Kidney (tissue), 22 donors: ENCODE data around the gene ERCC4. TPM values are rescaled to one million over a fixed set of nuclear protein-coding genes. Genes with fewer than 3 reads are reported as not detected.
A peak's percentile ranks its signal among the peaks of the same experiment; 100 is the strongest.

Experiments
- DNase-seq, 5 donors: peaks; one replicate each; pipeline ENCODE4 v3.0.0-alpha.2; 2013 to 2020
- FAIRE-seq: peaks from 2 replicates; lab custom pipeline; 2012; peaks lifted over from hg19 to GRCh38; lab: Jason Lieb, UNC
- H3K27ac ChIP-seq, 2 donors: one replicate each; pipeline ENCODE4 v1.7.0; 2013; ENCODE audit warnings: low read depth in 2 of 2, low read length in 2 of 2, inconsistent platforms in 1 of 2
- H3K27me3 ChIP-seq: one replicate; pipeline ENCODE4 v1.7.1; 2013; ENCODE audit warnings: low read length, inconsistent platforms; ENCODE audit not compliant: control insufficient read depth, insufficient read depth
- H3K36me3 ChIP-seq, 3 donors: one replicate each; pipeline versions ENCODE4 v1.7.0 to v1.7.1; 2013; ENCODE audit warnings: low read length in 3 of 3, control low read depth in 1 of 3, inconsistent platforms in 1 of 3; ENCODE audit not compliant: insufficient read depth in 3 of 3, control insufficient read depth in 2 of 3
- H3K4me1 ChIP-seq, 3 donors: one replicate each; pipeline versions ENCODE4 v1.7.0 to v1.7.1; 2013; ENCODE audit warnings: low read length in 3 of 3, inconsistent platforms in 1 of 3, low read depth in 1 of 3; ENCODE audit not compliant: control insufficient read depth in 2 of 3, insufficient read depth in 2 of 3
- H3K4me3 ChIP-seq, 3 donors: one replicate each; pipeline versions ENCODE4 v1.7.0 to v1.8.1; 2013; ENCODE audit warnings: low read length in 3 of 3, control low read depth in 1 of 3, inconsistent platforms in 1 of 3
- H3K9ac ChIP-seq, 3 donors: one replicate each; pipeline versions ENCODE4 v1.7.0 to v1.7.1; 2013; ENCODE audit warnings: low read length in 3 of 3, control low read depth in 1 of 3, inconsistent platforms in 1 of 3
- H3K9me3 ChIP-seq, 3 donors: one replicate each; pipeline versions ENCODE4 v1.7.0 to v1.7.1; 2013; ENCODE audit warnings: low read length in 3 of 3, control low read depth in 1 of 3, inconsistent platforms in 1 of 3; ENCODE audit not compliant: control insufficient read depth in 2 of 3, insufficient read depth in 1 of 3
- intact Hi-C: fragments of 100-400 bp; cut with DNase I; formaldehyde crosslinking; loops from one replicate; pipeline ENCODE4 v1.11.1; 2022
- long read RNA-seq, 10 donors: library from polyadenylated mRNA in 1 of 10; unstranded in 1 of 10; transcript quantifications; one replicate each; pipeline ENCODE4 v2.0.0 and lab custom pipeline, GENCODE V29; 2021 to 2026
- polyA plus RNA-seq: library from polyadenylated mRNA; stranded (reverse); fragments of 350-450 nt; fragmentation: Illumina TruSeq; extraction: RNeasy Lipid Tissue Mini Kit (QIAGEN cat#74804); gene quantifications from one replicate; pipeline ENCODE4 v1.2.3, GENCODE V29; 2014; ENCODE audit warnings: low read depth, low replicate concordance; ENCODE audit not compliant: insufficient read depth
- total RNA-seq: library from RNA; stranded (reverse); fragmentation: NEBNext Ultra II Directional; extraction: Animal tissue kit (Norgen Biotek cat#: 25700); gene quantifications from one replicate; pipeline ENCODE4 v1.2.1, GENCODE V29; 2021
- TF ChIP-seq, protein P1 (sequence below): IDR thresholded peaks from 3 replicates; pipeline ENCODE4 v1.5.1; 2012; ENCODE audit warnings: mild to moderate bottlenecking, moderate library complexity, borderline replicate concordance; ENCODE audit not compliant: insufficient read depth; ENCODE audit errors: extremely low read depth
- donor health status: control.
- donor health status: control.
- donor health status: control.
- donor health status: control.
- donor health status: control.
- donor health status: DM: yes; HTN: yes; CAD: no.
- donor health status: Normal renal cell carcinoma (clear cell type).

ERCC4 gene
- total RNA-seq (10.5 TPM), polyA plus RNA-seq (2.0 TPM)
- long read RNA-seq, donor 1, partial matches to known transcripts = 0 of 2 reads
- long read RNA-seq, donor 1, other reads (novel, unspliced or antisense) = 0 of 2 reads
- long read RNA-seq, donor 2, partial matches to known transcripts = 0 of 3 reads
- long read RNA-seq, donor 2, other reads (novel, unspliced or antisense) = 0 of 3 reads
- long read RNA-seq, donor 3, partial matches to known transcripts = 0 of 2 reads
- long read RNA-seq, donor 3, other reads (novel, unspliced or antisense) = 0 of 2 reads
- long read RNA-seq, donor 4, partial matches to known transcripts = 0 of 2 reads
- long read RNA-seq, donor 4, other reads (novel, unspliced or antisense) = 0 of 2 reads
- long read RNA-seq, donor 5 = 0 reads
- long read RNA-seq, donor 6, partial matches to known transcripts = 0 of 1 reads
- long read RNA-seq, donor 6, other reads (novel, unspliced or antisense) = 0 of 1 reads
- long read RNA-seq, donor 7, partial matches to known transcripts = 2 of 12 reads
- long read RNA-seq, donor 7, other reads (novel, unspliced or antisense) = 6 of 12 reads
- long read RNA-seq, donor 8 = 0 reads
- long read RNA-seq, donor 9, partial matches to known transcripts = 0 of 2 reads
- long read RNA-seq, donor 9, other reads (novel, unspliced or antisense) = 0 of 2 reads
- long read RNA-seq, donor 10, partial matches to known transcripts = 0 of 2 reads
- long read RNA-seq, donor 10, other reads (novel, unspliced or antisense) = 0 of 2 reads

DNA sequence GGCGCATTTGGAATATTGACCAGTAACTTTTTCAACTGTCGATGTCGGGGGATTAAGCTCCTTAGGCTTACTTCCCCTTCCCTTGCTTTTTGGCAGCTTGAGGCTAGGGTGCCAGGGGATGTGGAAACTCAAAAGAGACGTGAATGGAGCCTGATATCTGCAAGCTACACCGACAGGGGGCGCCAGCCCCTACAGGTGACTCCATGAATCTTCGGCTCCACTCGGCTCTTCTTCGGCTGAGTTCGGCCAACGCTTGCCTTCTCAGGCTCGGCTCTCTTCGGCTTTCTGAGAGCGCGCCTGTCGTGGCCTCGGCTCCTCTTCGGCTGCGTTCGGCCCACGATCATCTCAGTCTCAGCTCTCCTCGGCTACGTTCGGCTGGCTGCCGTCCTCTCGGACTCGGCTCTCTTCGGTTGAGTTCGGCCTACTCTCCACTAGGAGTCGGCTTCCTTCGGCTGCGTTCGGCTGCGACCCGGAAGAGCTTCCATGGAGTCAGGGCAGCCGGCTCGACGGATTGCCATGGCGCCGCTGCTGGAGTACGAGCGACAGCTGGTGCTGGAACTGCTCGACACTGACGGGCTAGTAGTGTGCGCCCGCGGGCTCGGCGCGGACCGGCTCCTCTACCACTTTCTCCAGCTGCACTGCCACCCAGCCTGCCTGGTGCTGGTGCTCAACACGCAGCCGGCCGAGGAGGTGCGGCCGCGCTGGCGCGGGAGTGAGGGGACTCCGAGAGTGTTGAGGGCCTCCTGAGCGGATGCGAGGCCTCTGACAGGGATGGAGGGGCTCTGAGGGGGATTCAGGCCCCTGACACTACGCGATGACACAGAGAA lies at the start of gene ERCC4:
TSS of gene ERCC4 (plus strand) at position 472 of the 827 bp plus-strand sequence. CDS start at position 484, 12 bp downstream.
- TF ChIP-seq, protein P1, sequence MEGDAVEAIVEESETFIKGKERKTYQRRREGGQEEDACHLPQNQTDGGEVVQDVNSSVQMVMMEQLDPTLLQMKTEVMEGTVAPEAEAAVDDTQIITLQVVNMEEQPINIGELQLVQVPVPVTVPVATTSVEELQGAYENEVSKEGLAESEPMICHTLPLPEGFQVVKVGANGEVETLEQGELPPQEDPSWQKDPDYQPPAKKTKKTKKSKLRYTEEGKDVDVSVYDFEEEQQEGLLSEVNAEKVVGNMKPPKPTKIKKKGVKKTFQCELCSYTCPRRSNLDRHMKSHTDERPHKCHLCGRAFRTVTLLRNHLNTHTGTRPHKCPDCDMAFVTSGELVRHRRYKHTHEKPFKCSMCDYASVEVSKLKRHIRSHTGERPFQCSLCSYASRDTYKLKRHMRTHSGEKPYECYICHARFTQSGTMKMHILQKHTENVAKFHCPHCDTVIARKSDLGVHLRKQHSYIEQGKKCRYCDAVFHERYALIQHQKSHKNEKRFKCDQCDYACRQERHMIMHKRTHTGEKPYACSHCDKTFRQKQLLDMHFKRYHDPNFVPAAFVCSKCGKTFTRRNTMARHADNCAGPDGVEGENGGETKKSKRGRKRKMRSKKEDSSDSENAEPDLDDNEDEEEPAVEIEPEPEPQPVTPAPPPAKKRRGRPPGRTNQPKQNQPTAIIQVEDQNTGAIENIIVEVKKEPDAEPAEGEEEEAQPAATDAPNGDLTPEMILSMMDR = peak; percentile 84
- intact Hi-C loops = no loop called here

DNA sequence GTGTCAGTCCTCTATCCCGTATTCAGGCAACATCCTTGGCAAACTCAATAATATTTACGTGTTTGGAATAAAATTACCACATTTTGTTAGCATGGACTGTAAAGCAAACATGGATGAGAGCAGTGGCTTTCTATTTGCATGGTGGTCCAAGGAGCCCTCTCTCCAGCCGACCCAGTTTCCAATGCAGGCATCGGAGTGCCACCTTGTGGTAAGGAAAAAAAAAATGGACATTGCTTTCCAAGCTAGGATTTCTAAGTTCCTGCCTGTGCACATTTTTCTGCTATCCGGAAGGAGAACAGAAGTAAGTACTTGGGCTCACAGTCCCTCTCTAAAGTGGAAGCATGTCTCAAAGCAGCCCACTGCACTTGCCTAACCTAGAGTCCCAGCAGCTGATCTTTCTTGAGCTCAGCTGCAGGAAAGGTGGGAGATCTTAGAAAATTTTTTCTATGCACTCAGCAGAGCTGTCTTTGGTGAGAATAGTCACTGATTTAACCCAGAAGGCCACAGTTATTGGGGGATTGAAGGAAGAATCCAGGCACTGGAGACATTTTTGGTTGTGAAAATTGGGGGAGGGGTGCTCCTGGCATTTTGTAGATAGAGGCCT lies 46.0 kb upstream of the ERCC4 start:
- TF ChIP-seq, protein P1 = peak; percentile 26
- Histone ChIP-seq H3K9ac (no peak overlapping the region), H3K4me1 (no peaks in the 10 kb centered on the region), H3K27ac (no peak overlapping the region), H3K36me3 (no peaks in the 10 kb centered on the region), H3K27me3 (no peaks in the 10 kb centered on the region), H3K4me3 (no peak overlapping the region), H3K9me3 (no peaks in the 10 kb centered on the region)
- FAIRE-seq (no peak), DNase-seq (peak in 4 of 5 donors; percentile 41 to 82 (median 60))
- intact Hi-C loops = no loop called here

More for the DNA sequence above, at the start of gene ERCC4:
- Histone ChIP-seq H3K9ac (peak within 1 kb of the TSS; percentile 55 to 99 (median 95)), H3K36me3 (no peaks in the 10 kb centered on the region), H3K9me3 (no peaks in the 10 kb centered on the region), H3K4me1 (peaks cover 0 to 11% (median 9%) of the 10 kb centered on the region in 3 donors), H3K4me3 (peak within 1 kb of the TSS; percentile 72 to 96 (median 92)), H3K27ac (peak within 1 kb of the TSS; percentile 38 to 73), H3K27me3 (no peaks in the 10 kb centered on the region)
- FAIRE-seq (peak; percentile 99), DNase-seq (peak; percentile 99 to 100 (median 100))

DNA sequence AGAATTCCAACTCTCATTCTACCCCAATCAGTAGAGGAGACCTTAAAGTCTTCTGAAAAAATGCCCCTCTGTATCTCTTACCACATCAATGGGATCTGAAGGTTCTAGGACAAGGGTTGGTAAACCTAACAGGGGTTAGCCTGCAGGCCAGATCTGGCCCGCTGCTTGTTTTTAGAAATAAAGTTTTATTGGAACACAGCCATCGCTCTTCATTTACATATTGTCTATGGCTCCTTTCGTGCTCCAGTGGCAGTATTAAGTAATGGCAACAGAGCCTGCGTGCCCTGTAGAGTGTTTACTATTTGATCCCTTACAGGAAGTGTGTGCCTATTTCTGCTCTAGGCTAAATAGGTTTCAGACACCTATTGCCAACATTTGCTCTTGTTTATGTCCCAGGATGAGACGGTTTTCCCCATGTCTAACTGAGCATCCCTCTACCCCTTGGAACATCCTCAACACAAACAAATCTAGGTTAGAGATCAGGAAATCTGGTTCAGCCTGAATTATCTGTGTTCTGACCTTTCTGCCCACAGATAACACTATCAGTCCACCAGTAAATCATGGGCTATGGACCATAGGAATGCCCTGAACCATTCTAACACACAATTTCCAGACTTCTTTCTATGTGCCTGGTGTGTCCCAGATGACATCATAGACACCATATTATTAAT lies 44.2 kb upstream of the ERCC4 start:
- TF ChIP-seq, protein P1 = no peak
- Histone ChIP-seq H3K9me3 (no peaks in the 10 kb centered on the region), H3K27me3 (no peaks in the 10 kb centered on the region), H3K4me3 (no peak overlapping the region), H3K36me3 (no peaks in the 10 kb centered on the region), H3K27ac (no peak overlapping the region), H3K4me1 (no peaks in the 10 kb centered on the region), H3K9ac (no peak overlapping the region)
- intact Hi-C loops = no loop called here
- DNase-seq (no peak), FAIRE-seq (no peak)
